Neural crest cell (in vitro differentiated cells): ENCODE data around the gene UPF1. TPM values are rescaled to one million over a fixed set of nuclear protein-coding genes. Genes with fewer than 3 reads are reported as not detected.
"Not testable (repeated sequence)": the region's sequence is repeated elsewhere in the genome, so short reads cannot be mapped to it uniquely, and the experiment has no call there.

Experiments
- DNase-seq: peaks from one replicate; pipeline ENCODE4 v3.0.0; 2021; ENCODE audit warnings: low read depth, mixed read lengths, low spot score
- H3K27ac Mint-ChIP-seq: one replicate; pipeline ENCODE4 v1.8.0; 2021; ENCODE audit warnings: mild to moderate bottlenecking, mixed read lengths; ENCODE audit not compliant: unreplicated experiment
- H3K27me3 Mint-ChIP-seq: 2 replicates; pipeline ENCODE4 v1.8.0; 2021; ENCODE audit warnings: low read depth, mild to moderate bottlenecking, mixed read lengths
- H3K36me3 Mint-ChIP-seq: 2 replicates; pipeline ENCODE4 v1.8.0; 2021; ENCODE audit warnings: low read depth, mild to moderate bottlenecking, mixed read lengths
- H3K4me1 Mint-ChIP-seq: 2 replicates; pipeline ENCODE4 v1.8.0; 2021; ENCODE audit warnings: mixed read lengths
- H3K4me3 Mint-ChIP-seq: one replicate; pipeline ENCODE4 v1.8.0; 2021; ENCODE audit warnings: mild to moderate bottlenecking, mixed read lengths
- H3K9me3 Mint-ChIP-seq: 2 replicates; pipeline ENCODE4 v1.8.0; 2021; ENCODE audit warnings: mixed read lengths
- CTCF ChIP-seq: fragments of 200-600 bp; sonication (generic); conservative IDR thresholded peaks from 2 replicates; pipeline ENCODE4 v1.5.0; 2021; ENCODE audit warnings: antibody characterized with exemption, mild to moderate bottlenecking
- total RNA-seq: library from RNA; stranded (reverse); gene quantifications from 2 replicates; pipeline ENCODE4 v1.2.1, GENCODE V29; 2021

Gene UPF1
- total RNA-seq, 1 donor from 2014 or later: 76.5 TPM

GRCh38 chr19:18804643-18805042 lies 27.1 kb upstream of the UPF1 start:
- Mint-ChIP-seq H3K4me3 (no peak overlapping the region), H3K9me3 (no peaks in the 10 kb centered on the region), H3K36me3 (no peaks in the 10 kb centered on the region), H3K27me3 (peaks cover 14% of the 10 kb centered on the region), H3K27ac (no peak overlapping the region), H3K4me1 (no peaks in the 10 kb centered on the region)
- TF ChIP-seq CTCF: no peak
- DNase-seq: no peak

- Mint-ChIP-seq H3K4me3 (no peak overlapping the region), H3K4me1 (no peaks in the 10 kb centered on the region), H3K27ac (no peak overlapping the region), H3K36me3 (no peaks in the 10 kb centered on the region), H3K27me3 (peaks cover 21% of the 10 kb centered on the region), H3K9me3 (no peaks in the 10 kb centered on the region)
- no peak for DNase-seq
- TF ChIP-seq CTCF: no peak
These were observed 23.9 kb upstream of the UPF1 start for GRCh38 chr19:18807861-18808331.

GRCh38 chr19:18809149-18809868 lies 22.4 kb upstream of the UPF1 start:
- Mint-ChIP-seq H3K27me3 (peaks cover 20% of the 10 kb centered on the region), H3K4me3 (no peak overlapping the region), H3K9me3 (no peaks in the 10 kb centered on the region), H3K4me1 (no peaks in the 10 kb centered on the region), H3K36me3 (no peaks in the 10 kb centered on the region), H3K27ac (no peak overlapping the region)
- no peak for TF ChIP-seq CTCF
- DNase-seq: no peak

- H3K9me3 Mint-ChIP-seq, H3K4me3 Mint-ChIP-seq, H3K4me1 Mint-ChIP-seq, H3K36me3 Mint-ChIP-seq, H3K27ac Mint-ChIP-seq, DNase-seq: not testable (repeated sequence)
- H3K27me3 Mint-ChIP-seq: peaks cover 26% of the 10 kb centered on the region
These were observed 20.1 kb upstream of the UPF1 start for GRCh38 chr19:18811638-18812037.

GRCh38 chr19:18814063-18814462 lies 17.7 kb upstream of the UPF1 start:
- Mint-ChIP-seq H3K4me3 (no peak overlapping the region), H3K9me3 (no peaks in the 10 kb centered on the region), H3K4me1 (no peaks in the 10 kb centered on the region), H3K36me3 (no peaks in the 10 kb centered on the region), H3K27ac (no peak overlapping the region), H3K27me3 (peaks cover 22% of the 10 kb centered on the region)
- DNase-seq: no peak
- TF ChIP-seq CTCF: no peak

GRCh38 chr19:18815673-18816072 lies 16.1 kb upstream of the UPF1 start:
- Mint-ChIP-seq H3K27ac (no peak overlapping the region), H3K36me3 (no peaks in the 10 kb centered on the region), H3K9me3 (no peaks in the 10 kb centered on the region), H3K4me3 (no peak overlapping the region), H3K4me1 (no peaks in the 10 kb centered on the region), H3K27me3 (peaks cover 17% of the 10 kb centered on the region)
- no peak for DNase-seq
- TF ChIP-seq CTCF: no peak

GRCh38 chr19:18816645-18817044 lies 15.1 kb upstream of the UPF1 start:
- DNase-seq: not testable (repeated sequence)

More at GRCh38 chr19:18816645-18817044, 15.1 kb upstream of the UPF1 start:
- not testable (repeated sequence) for H3K4me1 Mint-ChIP-seq, H3K4me3 Mint-ChIP-seq, H3K9me3 Mint-ChIP-seq, H3K27ac Mint-ChIP-seq, H3K36me3 Mint-ChIP-seq
- H3K27me3 Mint-ChIP-seq: peaks cover 17% of the 10 kb centered on the region
